ENCODE measurements around the gene SPTAN1.

SPTAN1 gene

GRCh38 chr9:128629136-128629535 is 76.7 kb downstream of the SPTAN1 start:
- H3K27me3 ChIP-seq (replicated peaks; ENCODE audit: control insufficient read depth, insufficient read depth, low read length, poor library complexity, severe bottlenecking), result no peaks in the 10 kb centered on the region
- no peaks in the 10 kb centered on the region for H3K4me1 ChIP-seq (ENCODE audit: control insufficient read depth, insufficient read depth, low read length, poor library complexity, severe bottlenecking)
- H3K36me3 ChIP-seq (ENCODE audit: control insufficient read depth, insufficient read depth, low read length), result peaks cover 98% of the 10 kb centered on the region
- no peak overlapping the region for H3K4me3 ChIP-seq (ENCODE audit: insufficient read depth, low read depth, low read length, poor library complexity, severe bottlenecking)
- no peaks in the 10 kb centered on the region for H3K9me3 ChIP-seq (ENCODE audit: control insufficient read depth, low read length)
- H3K27ac ChIP-seq (ENCODE audit: insufficient read depth, low read length, poor library complexity, severe bottlenecking), result no peak overlapping the region
- DNase-seq, result no peak

- no peak overlapping the region for H3K4me3 ChIP-seq (ENCODE audit: insufficient read depth, low read depth, low read length, poor library complexity, severe bottlenecking)
- no peak overlapping the region for H3K27ac ChIP-seq (ENCODE audit: insufficient read depth, low read length, poor library complexity, severe bottlenecking)
- peaks cover 91% of the 10 kb centered on the region for H3K36me3 ChIP-seq (ENCODE audit: control insufficient read depth, insufficient read depth, low read length)
- DNase-seq, result no peak
- H3K9me3 ChIP-seq (ENCODE audit: control insufficient read depth, low read length), result no peaks in the 10 kb centered on the region
- no peaks in the 10 kb centered on the region for H3K4me1 ChIP-seq (ENCODE audit: control insufficient read depth, insufficient read depth, low read length, poor library complexity, severe bottlenecking)
- no peaks in the 10 kb centered on the region for H3K27me3 ChIP-seq (replicated peaks; ENCODE audit: control insufficient read depth, insufficient read depth, low read length, poor library complexity, severe bottlenecking)
Observed at GRCh38 chr9:128629852-128630545, 77.6 kb downstream of the SPTAN1 start.

- Histone ChIP-seq H3K27me3 (replicated peaks; ENCODE audit: control insufficient read depth, insufficient read depth, low read length, poor library complexity, severe bottlenecking) (no peaks in the 10 kb centered on the region), H3K4me1 (ENCODE audit: control insufficient read depth, insufficient read depth, low read length, poor library complexity, severe bottlenecking) (no peaks in the 10 kb centered on the region), H3K4me3 (ENCODE audit: insufficient read depth, low read depth, low read length, poor library complexity, severe bottlenecking) (no peak overlapping the region), H3K27ac (ENCODE audit: insufficient read depth, low read length, poor library complexity, severe bottlenecking) (no peak overlapping the region), H3K36me3 (ENCODE audit: control insufficient read depth, insufficient read depth, low read length) (peaks cover 74% of the 10 kb centered on the region), H3K9me3 (ENCODE audit: control insufficient read depth, low read length) (no peaks in the 10 kb centered on the region)
- DNase-seq, result no peak
Observed at GRCh38 chr9:128631636-128632035, 79.2 kb downstream of the SPTAN1 start.

- Histone ChIP-seq H3K4me3 (ENCODE audit: insufficient read depth, low read depth, low read length, poor library complexity, severe bottlenecking) (no peak overlapping the region), H3K27ac (ENCODE audit: insufficient read depth, low read length, poor library complexity, severe bottlenecking) (no peak overlapping the region), H3K36me3 (ENCODE audit: control insufficient read depth, insufficient read depth, low read length) (peaks cover 70% of the 10 kb centered on the region), H3K27me3 (replicated peaks; ENCODE audit: control insufficient read depth, insufficient read depth, low read length, poor library complexity, severe bottlenecking) (no peaks in the 10 kb centered on the region), H3K4me1 (ENCODE audit: control insufficient read depth, insufficient read depth, low read length, poor library complexity, severe bottlenecking) (no peaks in the 10 kb centered on the region), H3K9me3 (ENCODE audit: control insufficient read depth, low read length) (no peaks in the 10 kb centered on the region)
- DNase-seq, result no peak
Observed at GRCh38 chr9:128632066-128632465, 79.7 kb downstream of the SPTAN1 start.

- no peaks in the 10 kb centered on the region for H3K4me1 ChIP-seq (ENCODE audit: control insufficient read depth, insufficient read depth, low read length, poor library complexity, severe bottlenecking)
- peaks cover 66% of the 10 kb centered on the region for H3K36me3 ChIP-seq (ENCODE audit: control insufficient read depth, insufficient read depth, low read length)
- H3K27ac ChIP-seq (ENCODE audit: insufficient read depth, low read length, poor library complexity, severe bottlenecking), result no peak overlapping the region
- H3K27me3 ChIP-seq (replicated peaks; ENCODE audit: control insufficient read depth, insufficient read depth, low read length, poor library complexity, severe bottlenecking), result no peaks in the 10 kb centered on the region
- no peak for DNase-seq
- H3K9me3 ChIP-seq (ENCODE audit: control insufficient read depth, low read length), result no peaks in the 10 kb centered on the region
- H3K4me3 ChIP-seq (ENCODE audit: insufficient read depth, low read depth, low read length, poor library complexity, severe bottlenecking), result no peak overlapping the region
Observed at GRCh38 chr9:128632486-128632885, 80.1 kb downstream of the SPTAN1 start.

GRCh38 chr9:128633057-128633456 is 80.7 kb downstream of the SPTAN1 start:
- H3K27ac ChIP-seq (ENCODE audit: insufficient read depth, low read length, poor library complexity, severe bottlenecking), result no peak overlapping the region
- DNase-seq, result no peak
- H3K4me1 ChIP-seq (ENCODE audit: control insufficient read depth, insufficient read depth, low read length, poor library complexity, severe bottlenecking), result no peaks in the 10 kb centered on the region
- H3K4me3 ChIP-seq (ENCODE audit: insufficient read depth, low read depth, low read length, poor library complexity, severe bottlenecking), result no peak overlapping the region
- no peaks in the 10 kb centered on the region for H3K9me3 ChIP-seq (ENCODE audit: control insufficient read depth, low read length)
- no peaks in the 10 kb centered on the region for H3K27me3 ChIP-seq (replicated peaks; ENCODE audit: control insufficient read depth, insufficient read depth, low read length, poor library complexity, severe bottlenecking)
- peaks cover 60% of the 10 kb centered on the region for H3K36me3 ChIP-seq (ENCODE audit: control insufficient read depth, insufficient read depth, low read length)

GRCh38 chr9:128633601-128634000 is 81.2 kb downstream of the SPTAN1 start:
- Histone ChIP-seq H3K4me3 (ENCODE audit: insufficient read depth, low read depth, low read length, poor library complexity, severe bottlenecking) (no peak overlapping the region), H3K27me3 (replicated peaks; ENCODE audit: control insufficient read depth, insufficient read depth, low read length, poor library complexity, severe bottlenecking) (no peaks in the 10 kb centered on the region), H3K36me3 (ENCODE audit: control insufficient read depth, insufficient read depth, low read length) (peaks cover 55% of the 10 kb centered on the region), H3K27ac (ENCODE audit: insufficient read depth, low read length, poor library complexity, severe bottlenecking) (no peak overlapping the region), H3K9me3 (ENCODE audit: control insufficient read depth, low read length) (no peaks in the 10 kb centered on the region), H3K4me1 (ENCODE audit: control insufficient read depth, insufficient read depth, low read length, poor library complexity, severe bottlenecking) (no peaks in the 10 kb centered on the region)
- DNase-seq, result no peak

- H3K4me3 ChIP-seq (ENCODE audit: insufficient read depth, low read depth, low read length, poor library complexity, severe bottlenecking), result no peak overlapping the region
- H3K27ac ChIP-seq (ENCODE audit: insufficient read depth, low read length, poor library complexity, severe bottlenecking), result no peak overlapping the region
- no peak for DNase-seq
- H3K27me3 ChIP-seq (replicated peaks; ENCODE audit: control insufficient read depth, insufficient read depth, low read length, poor library complexity, severe bottlenecking), result no peaks in the 10 kb centered on the region
- H3K4me1 ChIP-seq (ENCODE audit: control insufficient read depth, insufficient read depth, low read length, poor library complexity, severe bottlenecking), result no peaks in the 10 kb centered on the region
- H3K9me3 ChIP-seq (ENCODE audit: control insufficient read depth, low read length), result no peaks in the 10 kb centered on the region
- H3K36me3 ChIP-seq (ENCODE audit: control insufficient read depth, insufficient read depth, low read length), result peaks cover 50% of the 10 kb centered on the region
Observed at GRCh38 chr9:128634111-128634510, 81.7 kb downstream of the SPTAN1 start.

- H3K4me3 ChIP-seq (ENCODE audit: insufficient read depth, low read depth, low read length, poor library complexity, severe bottlenecking), result no peak overlapping the region
- no peaks in the 10 kb centered on the region for H3K4me1 ChIP-seq (ENCODE audit: control insufficient read depth, insufficient read depth, low read length, poor library complexity, severe bottlenecking)
- DNase-seq, result no peak
- peaks cover 43% of the 10 kb centered on the region for H3K36me3 ChIP-seq (ENCODE audit: control insufficient read depth, insufficient read depth, low read length)
- H3K9me3 ChIP-seq (ENCODE audit: control insufficient read depth, low read length), result no peaks in the 10 kb centered on the region
- H3K27ac ChIP-seq (ENCODE audit: insufficient read depth, low read length, poor library complexity, severe bottlenecking), result no peak overlapping the region
- H3K27me3 ChIP-seq (replicated peaks; ENCODE audit: control insufficient read depth, insufficient read depth, low read length, poor library complexity, severe bottlenecking), result no peaks in the 10 kb centered on the region
Observed at GRCh38 chr9:128634651-128635262, 82.4 kb downstream of the SPTAN1 start.

GRCh38 chr9:128635266-128636023 is 83.1 kb downstream of the SPTAN1 start:
- no peak overlapping the region for H3K4me3 ChIP-seq (ENCODE audit: insufficient read depth, low read depth, low read length, poor library complexity, severe bottlenecking)
- no peaks in the 10 kb centered on the region for H3K4me1 ChIP-seq (ENCODE audit: control insufficient read depth, insufficient read depth, low read length, poor library complexity, severe bottlenecking)
- no peak for DNase-seq
- peaks cover 38% of the 10 kb centered on the region for H3K36me3 ChIP-seq (ENCODE audit: control insufficient read depth, insufficient read depth, low read length)
- H3K27ac ChIP-seq (ENCODE audit: insufficient read depth, low read length, poor library complexity, severe bottlenecking), result no peak overlapping the region
- H3K27me3 ChIP-seq (replicated peaks; ENCODE audit: control insufficient read depth, insufficient read depth, low read length, poor library complexity, severe bottlenecking), result no peaks in the 10 kb centered on the region
- no peaks in the 10 kb centered on the region for H3K9me3 ChIP-seq (ENCODE audit: control insufficient read depth, low read length)
